HG03442 (cell line): ENCODE measurements around the gene PLD1.

Experiments used
- ATAC-seq: cut with Tn5 transposase; IDR thresholded peaks from one replicate; pipeline ENCODE4 v1.9.1; 2021; ENCODE audit warnings: mild to moderate bottlenecking, moderate library complexity; ENCODE audit not compliant: unreplicated experiment

Gene PLD1

DNA sequence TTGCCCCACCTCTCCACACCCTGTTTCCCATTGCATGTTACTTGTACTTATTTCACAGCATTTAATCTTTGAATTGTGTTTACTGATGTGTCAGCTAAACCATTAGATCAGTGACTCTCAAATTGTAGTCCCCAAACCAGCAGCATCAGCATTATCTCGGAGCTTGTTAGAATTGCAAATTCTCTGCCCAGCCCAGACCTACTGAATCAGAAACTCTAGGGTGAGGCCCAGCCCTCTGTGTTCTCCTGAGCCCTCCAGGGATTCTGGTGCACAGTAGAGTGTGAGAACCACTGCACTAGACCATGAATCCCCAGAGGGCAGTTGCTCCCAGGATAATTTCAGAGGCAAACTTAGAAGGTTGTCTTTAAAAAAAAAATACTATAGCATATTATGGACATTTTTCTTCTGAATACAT, 13.0 kb downstream of the PLD1 start:
- ATAC-seq: peak; percentile 86

DNA sequence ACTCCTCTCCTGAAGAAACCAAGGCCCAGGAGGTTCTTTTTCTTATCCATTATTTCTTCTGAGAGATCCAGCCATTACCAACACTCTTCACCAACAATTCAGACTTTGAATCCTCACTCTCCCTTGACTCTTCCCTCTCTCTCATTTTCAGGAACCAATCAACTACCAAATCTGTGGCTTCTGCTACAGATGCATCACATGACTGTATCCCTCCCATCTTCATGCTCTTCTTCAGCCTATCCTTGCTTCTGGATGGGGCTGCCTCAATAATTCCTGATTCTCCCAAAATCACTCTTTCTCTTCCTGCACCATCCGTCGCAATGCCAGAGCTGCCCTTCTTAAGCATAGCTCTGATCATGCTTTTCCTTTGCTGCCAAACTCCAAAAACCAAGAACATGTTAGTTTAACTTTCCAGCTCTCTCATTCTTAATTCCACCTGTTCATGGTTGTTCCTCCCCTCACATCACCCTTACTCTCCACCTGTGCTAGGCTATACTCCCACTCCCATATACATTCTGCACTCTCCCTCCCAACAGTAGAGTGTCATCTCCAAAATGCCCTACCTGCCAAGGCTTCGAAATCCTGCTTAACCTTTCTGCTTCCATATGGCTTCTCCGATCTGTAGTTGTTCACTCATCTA, 13.5 kb downstream of the PLD1 start:
- no peak for ATAC-seq

DNA sequence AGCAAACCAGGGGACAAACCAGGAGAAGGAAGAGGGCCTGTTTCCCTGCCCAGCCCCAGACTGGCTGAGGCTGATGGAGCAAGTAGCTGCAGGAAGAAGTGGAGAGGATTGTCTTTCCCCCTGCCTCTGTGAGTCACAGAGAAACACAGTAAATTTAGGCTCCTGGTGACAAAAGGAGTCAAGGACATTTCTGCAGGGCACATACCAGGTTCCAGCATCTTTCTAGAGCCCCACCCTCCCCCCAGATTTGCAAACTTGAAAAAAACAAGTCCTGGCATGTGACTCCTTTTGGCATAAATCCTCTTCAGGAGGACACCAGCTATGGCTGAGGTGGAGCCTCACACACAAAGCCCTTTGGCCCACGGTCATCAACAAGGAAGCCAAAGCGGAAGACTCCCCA, 17.8 kb downstream of the PLD1 start:
- no peak for ATAC-seq

DNA sequence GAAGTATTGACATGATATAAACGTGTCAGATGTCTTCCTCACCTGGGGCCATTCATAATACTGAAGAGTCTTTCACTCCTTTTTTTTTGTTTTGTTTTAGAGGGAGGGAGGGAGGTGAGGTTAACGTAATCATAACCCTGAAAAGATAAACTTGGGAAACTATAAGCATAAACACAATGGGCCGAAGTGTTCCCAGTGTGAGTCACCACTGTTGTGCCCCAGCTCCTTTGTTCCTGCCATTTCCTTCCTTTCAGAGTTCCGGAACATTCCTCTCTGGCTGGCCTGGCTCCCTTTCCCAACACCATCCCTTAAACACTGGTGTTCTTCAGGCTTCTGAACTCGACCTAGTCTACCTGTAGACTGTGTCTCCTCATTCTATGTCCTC, 18.6 kb downstream of the PLD1 start:
- ATAC-seq: no peak

DNA sequence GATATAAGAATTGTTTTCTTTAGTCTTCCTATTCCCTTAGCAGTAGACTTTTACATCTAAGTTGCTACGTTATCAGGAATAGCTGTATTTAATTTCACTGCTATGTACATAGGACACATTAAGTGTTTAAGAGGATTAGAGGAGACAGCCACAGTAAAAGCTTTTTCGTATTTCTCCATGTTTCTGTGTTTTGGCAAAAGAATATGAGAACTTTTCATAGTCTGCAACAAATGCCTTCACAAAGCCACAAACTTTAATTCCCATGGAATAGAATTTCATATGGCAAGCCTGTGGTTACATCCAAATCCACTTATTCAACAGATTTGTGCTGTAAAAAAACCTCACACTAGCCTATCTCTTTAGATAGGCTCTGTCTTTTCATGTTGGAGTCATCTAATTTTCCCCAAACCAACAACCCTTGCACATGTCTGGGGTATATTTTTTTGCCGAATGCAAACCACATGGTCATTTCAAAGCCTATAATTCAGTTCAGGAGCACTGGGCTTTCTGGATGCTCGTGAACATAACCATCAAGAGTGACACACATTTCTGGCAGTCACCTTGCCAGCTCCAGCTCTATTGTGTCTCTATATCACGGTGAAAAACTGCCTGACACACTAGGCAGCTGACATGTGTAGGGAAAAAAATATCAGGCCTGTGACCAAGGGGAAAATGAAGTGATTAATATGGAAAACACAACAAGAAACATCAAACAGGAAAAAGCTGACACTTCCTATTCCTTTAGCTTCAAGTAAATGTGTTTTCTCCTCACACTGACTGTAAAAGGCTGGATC, 19.2 kb downstream of the PLD1 start:
- ATAC-seq: no peak

DNA sequence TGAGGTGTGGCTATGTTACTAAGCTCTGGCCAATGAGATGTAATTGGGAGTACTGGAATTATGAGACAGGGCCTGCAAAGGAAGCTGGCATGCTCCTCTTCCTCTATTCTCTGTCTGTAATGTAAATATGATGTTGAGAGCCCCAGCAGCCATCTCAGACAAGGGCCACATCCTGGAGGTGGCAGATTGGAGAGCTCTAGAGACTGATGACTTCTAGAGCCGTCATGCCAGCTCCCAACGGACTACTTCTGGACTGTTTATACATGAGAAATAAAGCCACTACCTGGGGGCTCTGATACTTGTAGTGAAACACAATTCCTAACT, 19.7 kb downstream of the PLD1 start:
- no peak for ATAC-seq

DNA sequence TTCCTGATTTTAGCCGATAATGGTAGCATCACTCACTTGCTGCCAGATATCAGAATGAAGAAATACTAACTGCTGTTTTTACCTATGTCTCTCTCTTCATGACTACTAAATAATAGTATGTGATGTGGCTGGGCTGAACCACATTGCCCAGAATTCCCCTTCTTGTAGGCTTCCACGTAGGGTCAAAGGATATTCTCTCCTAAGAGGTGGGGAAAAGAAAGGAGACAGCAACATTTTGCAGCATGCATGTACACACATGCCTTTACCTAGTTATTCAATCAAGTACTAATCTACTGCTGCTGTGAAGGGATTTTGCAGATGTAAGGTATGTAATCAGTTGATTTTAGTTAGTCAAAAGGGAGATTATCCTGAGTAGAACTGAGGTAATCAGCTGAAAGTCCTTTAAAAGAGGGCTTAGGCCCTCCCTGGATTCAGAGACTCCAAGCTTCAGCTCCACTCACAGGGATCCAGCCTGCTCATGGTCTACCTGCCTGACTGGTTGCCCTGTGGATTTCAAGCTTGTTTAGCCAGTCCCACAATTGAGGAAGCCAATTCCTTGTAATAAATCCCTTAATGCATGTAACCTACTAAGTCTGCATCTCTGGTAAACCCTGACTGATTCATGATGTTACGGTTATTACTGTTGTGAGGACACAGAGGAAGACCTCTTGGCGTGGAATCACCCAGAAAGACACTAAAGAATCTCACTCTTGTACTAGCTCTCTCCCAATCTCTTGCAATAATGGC, 20.4 kb downstream of the PLD1 start:
- ATAC-seq: no peak

DNA sequence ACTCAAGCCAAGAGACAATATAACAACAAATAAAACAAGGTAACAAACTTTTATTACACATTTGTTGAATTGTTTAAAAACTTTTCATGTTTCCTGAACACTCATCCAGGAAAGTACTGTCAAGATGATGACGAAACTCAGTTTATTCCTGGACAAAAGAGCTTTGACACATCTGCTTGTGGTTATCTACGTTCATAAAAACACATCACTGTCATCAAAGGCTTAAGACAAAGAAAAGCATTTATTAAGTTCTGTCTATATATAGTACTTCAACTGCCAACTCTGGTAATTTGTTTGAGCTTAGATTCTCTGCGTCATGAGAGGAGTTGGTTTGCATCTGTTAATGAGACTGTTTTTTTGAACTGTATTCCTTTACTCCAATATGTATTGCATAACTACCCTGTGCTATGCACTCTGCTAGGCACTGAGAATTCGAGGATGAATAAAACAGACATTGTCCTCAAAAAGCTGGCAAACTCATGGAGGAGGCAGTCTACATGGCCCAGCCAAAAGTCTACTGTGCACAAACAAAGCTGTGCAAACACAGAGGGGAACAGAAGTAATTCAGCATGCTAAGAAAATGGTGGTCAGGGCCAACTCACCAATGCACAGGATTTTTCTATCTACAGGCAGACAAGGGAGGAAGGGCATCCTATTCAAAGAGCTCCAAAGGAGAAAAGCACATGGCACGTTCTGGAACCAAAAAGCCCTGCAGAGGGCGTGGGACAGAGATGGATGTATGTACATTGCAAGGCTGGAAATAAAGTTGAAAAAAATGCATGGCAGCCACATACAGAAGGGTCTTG, 21.5 kb downstream of the PLD1 start:
- no peak for ATAC-seq

DNA sequence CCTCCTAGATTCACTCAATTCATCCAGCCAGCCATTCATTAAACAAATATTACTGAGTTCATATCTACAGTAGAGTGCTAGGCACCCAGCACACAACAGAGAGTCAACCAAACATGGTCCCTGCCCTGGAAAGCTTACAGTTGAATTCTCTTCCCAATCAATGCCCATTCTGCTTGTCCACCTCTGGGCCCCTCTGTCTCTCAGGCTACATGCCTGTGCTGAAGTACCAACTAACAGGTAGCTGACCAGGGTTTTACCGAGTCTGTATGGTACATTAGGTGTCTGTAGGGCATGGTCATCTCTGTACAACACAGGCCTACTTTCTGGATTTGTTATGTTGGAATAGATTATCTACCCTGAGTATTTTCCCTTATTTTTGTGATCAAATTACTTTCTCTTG, 23.3 kb downstream of the PLD1 start:
- ATAC-seq: no peak

DNA sequence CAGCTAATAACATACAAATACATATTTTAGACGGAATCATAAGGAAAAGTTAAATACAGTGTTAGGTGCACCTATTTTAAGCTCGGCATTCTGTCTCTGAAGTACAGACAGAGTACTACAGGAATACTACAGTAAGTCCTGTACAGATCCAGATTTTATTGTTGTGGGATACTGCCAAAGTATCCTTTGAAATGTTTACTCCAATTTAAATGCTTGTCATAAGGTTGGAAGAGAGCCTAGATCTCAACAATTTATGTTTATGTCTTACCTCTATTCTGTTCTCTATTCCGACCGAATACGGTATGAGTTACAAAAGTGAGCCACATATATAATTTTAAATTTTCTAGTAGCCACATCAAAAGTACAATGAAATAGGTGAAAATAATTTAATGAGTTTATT, 25.3 kb downstream of the PLD1 start:
- no peak for ATAC-seq

DNA sequence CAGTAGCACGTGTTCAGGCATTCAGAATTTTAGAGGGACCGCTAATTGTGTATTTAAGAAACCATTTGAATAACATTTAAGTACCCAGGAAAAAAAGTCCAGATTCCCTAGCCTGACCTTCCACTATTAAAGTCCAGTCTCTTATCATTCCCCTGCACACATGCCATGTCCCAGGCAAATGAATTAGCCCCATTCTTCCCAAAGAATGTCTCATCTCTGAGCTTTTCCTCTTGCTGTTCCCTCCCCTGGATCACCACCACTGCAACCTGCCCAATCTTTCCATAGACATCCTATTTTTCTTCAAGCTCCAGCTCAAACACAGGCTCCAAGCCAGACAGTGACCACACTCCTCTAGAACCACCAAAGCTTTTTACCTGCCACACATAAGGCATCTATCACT, 25.9 kb downstream of the PLD1 start:
- ATAC-seq: no peak

DNA sequence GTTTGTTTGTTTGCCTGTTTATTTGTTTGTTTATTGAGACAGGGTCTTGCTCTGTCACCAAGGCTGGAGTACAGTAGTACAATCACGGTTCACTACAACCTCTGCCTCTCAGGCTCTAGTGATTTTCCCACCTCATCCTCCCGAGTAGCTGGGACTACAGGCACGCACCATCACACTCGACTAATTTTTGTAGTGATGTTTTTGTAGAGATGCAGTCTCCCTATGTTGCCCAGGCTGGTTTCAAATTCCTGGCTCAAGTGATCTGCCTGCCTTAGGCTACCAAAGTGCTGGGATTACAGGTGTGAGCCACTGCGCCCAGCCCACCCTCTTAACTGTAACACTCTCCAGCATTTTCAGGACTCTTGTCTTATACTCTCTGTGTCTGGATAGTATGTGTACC, 26.7 kb downstream of the PLD1 start:
- no peak for ATAC-seq

DNA sequence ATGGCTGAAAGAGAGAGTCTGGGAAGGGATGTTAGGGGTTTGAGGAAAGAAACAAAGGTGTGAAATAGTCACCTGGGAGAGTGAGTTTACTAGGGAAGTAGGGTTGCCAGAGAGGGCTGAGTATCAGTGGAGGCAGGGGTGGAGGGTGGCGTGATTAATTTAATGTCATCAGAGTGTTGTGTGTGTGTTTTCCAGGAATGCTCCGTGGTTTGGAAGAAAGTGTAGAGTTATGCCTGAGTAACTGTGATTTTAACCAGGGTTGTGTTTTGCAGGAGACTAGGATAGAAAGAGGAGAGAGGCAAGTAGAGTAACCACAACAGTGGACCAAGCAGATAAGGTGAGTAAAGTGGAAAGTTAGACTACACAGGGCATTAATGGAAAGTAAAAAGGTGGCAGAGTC, 27.2 kb downstream of the PLD1 start:
- ATAC-seq: no peak

DNA sequence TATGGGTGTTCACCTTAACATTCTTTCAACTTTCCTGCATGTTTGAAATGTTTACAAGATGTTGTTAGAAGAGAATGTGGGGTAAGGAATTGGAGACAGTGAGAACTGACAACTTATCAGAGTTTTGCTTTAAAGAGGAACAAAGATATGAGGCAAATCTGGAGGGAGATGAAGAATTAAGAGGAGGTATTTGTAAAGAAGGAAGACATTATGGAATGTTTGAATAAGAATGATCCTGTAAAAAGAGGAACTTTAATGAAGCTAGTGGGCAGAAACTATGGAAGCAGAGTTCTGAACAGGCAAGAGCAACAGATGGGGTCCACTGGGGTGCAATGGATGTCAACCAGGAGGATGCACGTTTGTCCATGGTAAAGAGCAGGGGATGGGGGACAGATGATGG, 27.7 kb downstream of the PLD1 start:
- no peak for ATAC-seq

DNA sequence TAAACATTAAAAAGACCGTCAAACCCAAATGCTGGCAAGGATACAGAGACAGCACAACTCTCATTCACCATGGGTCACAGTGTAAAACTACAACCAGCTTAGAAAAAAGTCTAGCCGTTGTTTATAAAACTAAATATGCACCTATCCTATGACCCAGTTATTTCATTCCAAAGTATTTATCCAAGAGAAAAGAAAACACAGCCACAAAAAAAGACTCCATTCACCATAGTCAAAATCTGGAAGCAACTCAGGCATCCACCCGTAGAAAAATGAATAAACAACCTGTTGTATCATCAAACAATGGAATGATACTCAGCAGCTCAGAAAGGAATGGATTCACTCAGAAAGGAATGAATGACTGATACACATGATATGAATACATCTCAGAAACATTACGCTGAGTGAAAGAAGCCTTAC, 28.6 kb downstream of the PLD1 start:
- ATAC-seq: no peak

DNA sequence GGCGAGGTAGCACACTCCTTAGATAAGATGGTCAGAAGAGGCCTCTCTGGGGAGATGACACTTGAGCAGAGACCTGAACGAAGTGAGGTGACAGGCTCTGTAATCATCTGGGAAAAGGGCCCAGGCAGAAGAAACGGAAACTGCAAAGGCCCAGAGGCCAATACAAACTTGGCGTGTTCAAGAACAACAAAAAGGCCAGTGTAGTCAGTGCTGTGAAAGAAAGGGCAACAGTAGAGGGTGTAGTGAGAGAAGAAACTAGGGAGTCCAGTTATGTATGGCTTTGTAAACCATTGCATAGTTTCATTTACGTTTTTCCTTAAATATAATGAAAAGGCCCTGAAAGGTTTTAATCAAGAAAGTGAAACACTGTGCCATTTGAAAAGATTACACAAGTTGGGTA, 31.8 kb downstream of the PLD1 start:
- no peak for ATAC-seq

DNA sequence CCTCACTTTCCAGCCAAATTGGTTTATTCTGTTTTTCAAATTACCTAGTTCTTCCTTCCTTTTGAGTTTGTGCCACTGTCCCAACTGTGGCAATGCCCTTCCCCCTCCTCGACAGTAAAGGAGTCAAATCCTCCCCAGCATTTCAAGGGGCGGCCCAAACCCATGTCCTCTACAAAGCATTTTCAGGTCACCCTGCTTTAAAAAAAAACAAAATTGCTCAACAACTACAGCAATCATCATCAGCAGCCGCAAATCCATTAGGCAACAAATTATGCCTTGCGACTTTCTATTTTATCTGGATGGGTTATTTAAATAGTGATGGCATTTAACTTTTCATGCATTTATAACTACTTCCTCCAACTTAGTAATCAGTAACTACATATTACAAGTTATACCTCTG, 32.7 kb downstream of the PLD1 start:
- ATAC-seq: no peak

DNA sequence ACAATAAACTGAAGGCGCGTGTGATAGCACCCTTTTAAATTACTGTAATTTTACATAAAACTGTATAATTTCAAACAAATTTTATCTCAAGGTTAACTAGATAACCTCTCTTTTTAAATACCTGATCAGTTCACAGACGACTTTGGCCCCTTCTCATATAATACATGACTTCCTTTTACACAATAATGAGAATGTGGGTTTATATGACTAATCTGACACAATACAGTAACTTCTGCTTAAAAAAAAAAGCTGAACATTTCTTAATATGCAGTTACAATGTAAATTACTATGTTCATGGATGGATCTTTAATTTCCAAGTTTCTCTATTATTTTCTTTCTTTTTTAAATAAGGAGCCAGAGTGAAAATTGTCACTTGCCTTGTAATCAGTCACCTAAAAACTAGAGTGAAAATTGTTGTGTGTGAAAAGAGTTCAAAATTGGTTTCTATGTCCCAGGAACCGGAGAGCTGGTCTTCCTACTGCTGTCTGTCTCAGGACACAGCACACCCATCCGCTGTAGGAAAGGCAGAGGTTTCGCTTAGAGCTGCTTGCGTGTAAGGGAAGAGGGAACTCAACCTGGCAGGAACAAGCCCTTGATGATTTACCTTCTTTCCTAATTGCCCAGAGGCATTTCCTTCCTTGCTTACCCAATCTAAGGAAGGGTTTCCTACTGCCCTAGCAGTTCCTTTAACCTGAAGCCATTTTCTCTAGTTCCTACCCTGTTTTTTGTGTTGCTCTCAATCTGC, 33.3 kb downstream of the PLD1 start:
- ATAC-seq: no peak

DNA sequence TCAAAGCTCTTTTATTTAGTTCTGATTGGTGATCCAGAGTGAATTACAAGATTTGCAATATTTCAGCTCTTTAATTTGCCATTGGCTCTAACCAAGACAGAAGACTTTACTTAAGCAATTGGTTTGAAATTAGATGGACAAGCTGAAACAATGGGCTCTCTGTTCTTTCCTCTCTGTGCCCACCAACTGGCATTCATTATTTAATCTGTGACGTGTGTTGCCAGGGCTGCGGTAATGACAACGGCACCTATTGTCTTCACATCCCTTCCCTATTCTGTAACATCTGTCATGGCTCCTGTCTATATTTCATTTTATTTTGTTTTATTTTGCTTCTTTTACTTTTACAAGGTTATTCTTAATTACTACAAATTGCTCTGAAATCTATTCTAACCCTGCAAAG, 33.9 kb downstream of the PLD1 start:
- no peak for ATAC-seq

DNA sequence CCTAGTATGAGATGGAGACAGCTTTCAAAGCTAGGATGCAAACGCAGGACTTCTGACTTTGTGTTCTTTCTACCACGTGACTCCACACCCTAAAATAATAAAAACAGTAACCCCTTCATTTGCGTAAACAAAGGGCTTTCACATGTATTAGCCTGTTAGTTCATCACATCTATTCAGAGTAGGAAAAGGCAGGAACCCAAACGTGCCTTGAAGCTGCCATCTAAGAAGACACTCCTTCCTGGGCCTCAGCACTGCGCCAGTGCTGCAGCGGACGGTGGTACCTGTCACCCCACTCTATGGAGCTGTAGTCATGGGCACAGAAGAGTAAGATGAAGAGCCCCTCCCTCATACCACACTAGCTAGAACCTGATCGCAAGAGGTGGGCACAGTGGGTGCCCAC, 34.3 kb downstream of the PLD1 start:
- ATAC-seq: no peak

DNA sequence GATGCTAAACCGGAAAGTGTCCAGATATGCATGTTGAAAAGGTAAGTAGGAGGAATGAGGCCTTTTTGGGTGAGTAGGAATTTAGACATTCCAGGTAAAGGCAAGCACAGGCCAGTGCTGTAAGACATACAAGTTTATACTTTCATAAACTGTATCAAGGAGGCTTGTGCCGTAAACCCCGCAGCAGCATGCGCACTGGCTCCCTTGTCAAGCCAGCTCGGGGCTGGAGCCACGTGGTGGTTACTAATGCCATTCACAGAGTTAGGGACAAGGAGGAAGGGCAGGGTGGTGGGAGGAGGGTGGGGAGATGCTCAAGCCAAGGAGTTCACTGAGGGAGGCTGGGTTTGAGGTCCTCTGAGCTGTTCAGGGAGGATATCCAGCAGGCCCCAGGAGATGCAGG, 35.8 kb downstream of the PLD1 start:
- ATAC-seq: no peak
